Nephron (organoid): ENCODE measurements around the gene TRIM46.
A peak's percentile ranks its signal among the peaks of the same experiment; 100 is the strongest.

Source experiments
- H3K27ac Mint-ChIP-seq, 3 experiments: 2 replicates each; pipeline ENCODE4 v1.8.0; 2020; ENCODE audit warnings: mixed read lengths in 3 of 3, mild to moderate bottlenecking in 2 of 3, moderate library complexity in 1 of 3
- H3K27me3 Mint-ChIP-seq: 2 replicates; pipeline ENCODE4 v1.8.0; 2021; ENCODE audit warnings: low read depth, mild to moderate bottlenecking, moderate library complexity, mixed read lengths
- H3K36me3 Mint-ChIP-seq: 2 replicates; pipeline ENCODE4 v1.8.0; 2020; ENCODE audit warnings: low read depth, mixed read lengths
- H3K4me1 Mint-ChIP-seq: 2 replicates; pipeline ENCODE4 v1.8.0; 2020; ENCODE audit warnings: mixed read lengths
- H3K4me3 Mint-ChIP-seq, 3 experiments: 2 replicates each; pipeline ENCODE4 v1.8.0; 2020; ENCODE audit warnings: mild to moderate bottlenecking in 3 of 3, mixed read lengths in 3 of 3, moderate library complexity in 2 of 3
- H3K9me3 Mint-ChIP-seq: 2 replicates; pipeline ENCODE4 v1.8.0; 2020; ENCODE audit warnings: mixed read lengths
- TF ChIP-seq, protein P1 (sequence below), 3 experiments: fragments of 200-600 bp; sonication (generic); IDR thresholded peaks; one replicate each; pipeline ENCODE4 v1.5.0; 2021; ENCODE audit warnings: antibody characterized with exemption in 3 of 3; ENCODE audit not compliant: unreplicated experiment in 3 of 3

The TRIM46 gene

DNA sequence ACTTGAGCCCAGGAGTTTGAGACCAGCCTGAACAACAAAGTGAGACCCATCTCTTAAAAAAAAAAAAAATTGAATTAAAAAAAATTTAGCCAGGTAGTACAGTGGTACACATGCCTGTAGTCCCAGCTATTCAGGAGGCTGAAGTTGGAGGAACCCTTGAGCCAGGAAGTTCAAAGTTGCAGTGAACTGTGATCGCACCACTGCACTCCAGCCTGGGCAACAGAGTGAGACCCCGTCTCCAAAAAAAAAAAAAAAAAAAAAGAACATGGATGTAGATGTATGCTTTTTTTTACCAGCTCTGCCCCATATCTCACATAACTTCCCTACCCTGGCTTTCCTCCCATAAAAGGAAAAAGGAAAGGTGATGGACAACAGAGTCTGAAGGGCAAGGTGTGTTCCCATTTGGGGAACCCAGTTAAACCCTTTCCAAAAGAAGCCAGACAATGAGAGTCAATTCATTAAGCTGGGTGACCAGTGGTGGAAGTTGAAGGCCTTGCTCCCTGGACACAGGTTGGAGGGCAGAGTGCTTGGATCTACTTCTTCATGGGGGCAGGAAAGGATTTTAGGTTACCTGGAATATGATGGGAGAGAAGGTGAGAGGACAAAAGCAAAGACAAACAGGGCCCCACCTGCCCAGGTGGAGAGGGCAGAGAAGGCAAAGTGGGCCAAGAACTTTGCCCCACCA is 3.4 kb upstream of the TRIM46 start:
- H3K27me3 Mint-ChIP-seq = peaks cover 12% of the 10 kb centered on the region
- peak overlapping the region; percentile 64 to 81 (median 66) for H3K4me3 Mint-ChIP-seq
- TF ChIP-seq, protein P1, sequence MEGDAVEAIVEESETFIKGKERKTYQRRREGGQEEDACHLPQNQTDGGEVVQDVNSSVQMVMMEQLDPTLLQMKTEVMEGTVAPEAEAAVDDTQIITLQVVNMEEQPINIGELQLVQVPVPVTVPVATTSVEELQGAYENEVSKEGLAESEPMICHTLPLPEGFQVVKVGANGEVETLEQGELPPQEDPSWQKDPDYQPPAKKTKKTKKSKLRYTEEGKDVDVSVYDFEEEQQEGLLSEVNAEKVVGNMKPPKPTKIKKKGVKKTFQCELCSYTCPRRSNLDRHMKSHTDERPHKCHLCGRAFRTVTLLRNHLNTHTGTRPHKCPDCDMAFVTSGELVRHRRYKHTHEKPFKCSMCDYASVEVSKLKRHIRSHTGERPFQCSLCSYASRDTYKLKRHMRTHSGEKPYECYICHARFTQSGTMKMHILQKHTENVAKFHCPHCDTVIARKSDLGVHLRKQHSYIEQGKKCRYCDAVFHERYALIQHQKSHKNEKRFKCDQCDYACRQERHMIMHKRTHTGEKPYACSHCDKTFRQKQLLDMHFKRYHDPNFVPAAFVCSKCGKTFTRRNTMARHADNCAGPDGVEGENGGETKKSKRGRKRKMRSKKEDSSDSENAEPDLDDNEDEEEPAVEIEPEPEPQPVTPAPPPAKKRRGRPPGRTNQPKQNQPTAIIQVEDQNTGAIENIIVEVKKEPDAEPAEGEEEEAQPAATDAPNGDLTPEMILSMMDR (IDR thresholded peaks at IDR 0.05; ENCODE audit: unreplicated experiment in 3 of 3) = no peak
- H3K4me1 Mint-ChIP-seq = peaks cover 36% of the 10 kb centered on the region
- H3K36me3 Mint-ChIP-seq = peaks cover 15% of the 10 kb centered on the region
- no peak overlapping the region for H3K27ac Mint-ChIP-seq
- peaks cover 3% of the 10 kb centered on the region for H3K9me3 Mint-ChIP-seq

DNA sequence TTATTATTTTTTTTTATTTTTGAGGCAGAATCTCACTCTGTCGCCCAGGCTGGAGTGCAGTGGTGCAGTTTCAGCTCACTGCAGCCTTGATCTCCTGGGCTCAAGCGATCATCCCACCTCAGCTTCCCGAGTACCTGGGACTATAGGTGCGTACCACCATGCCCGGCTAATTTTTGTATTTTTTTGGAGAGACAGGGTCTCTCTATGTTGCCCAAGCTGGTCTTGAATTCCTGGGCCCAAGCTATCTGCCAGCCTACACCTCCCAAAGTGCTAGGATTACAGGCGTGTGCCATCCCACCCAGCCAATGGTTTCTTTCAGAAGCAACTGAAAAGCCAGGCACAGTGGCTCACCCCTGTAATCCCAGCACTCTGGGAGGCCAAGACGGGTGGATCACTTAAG is 2.8 kb upstream of the TRIM46 start:
- H3K36me3 Mint-ChIP-seq = peaks cover 15% of the 10 kb centered on the region

DNA sequence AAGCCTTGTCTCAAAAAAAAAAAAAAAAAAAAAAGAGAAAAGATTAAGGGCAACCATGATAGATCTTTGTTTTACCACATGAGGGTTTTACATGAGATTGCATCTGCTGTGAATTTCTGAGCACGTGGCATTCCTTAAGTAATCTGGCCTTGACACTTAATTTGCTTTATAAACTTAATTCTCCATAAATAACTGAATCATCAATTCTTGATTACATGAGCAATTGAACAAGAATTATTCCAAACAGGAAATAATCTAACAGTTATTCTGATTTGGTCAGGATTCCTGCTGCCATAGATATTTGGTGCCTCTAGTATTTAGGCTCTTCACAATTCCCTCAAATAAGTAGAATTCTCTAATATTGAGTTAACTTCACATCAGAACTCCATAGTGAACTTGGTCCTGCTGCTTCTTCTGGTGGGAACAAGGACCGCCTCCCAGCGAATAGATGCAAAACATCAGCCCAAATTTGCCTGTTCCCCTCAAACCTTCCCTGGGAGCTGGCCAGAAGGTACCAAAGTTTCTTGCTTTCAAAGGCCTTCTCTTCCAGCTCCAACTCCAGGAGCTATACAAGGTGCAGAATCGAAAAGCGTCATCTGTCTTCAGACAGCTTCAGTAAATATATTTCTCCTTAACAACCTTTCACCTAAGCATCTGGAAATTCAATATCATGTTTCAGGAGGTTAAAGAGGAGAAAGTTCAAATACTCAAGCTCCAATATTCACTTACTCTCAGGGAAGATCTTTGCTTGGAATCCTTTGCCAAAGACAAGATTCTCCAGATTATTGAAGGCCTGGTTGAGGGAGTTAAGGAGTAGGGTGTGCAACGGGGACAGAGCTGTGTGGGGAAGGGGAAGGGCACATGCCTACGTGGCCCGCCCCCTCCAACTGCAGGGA is 1.6 kb upstream of the TRIM46 start:
- H3K27me3 Mint-ChIP-seq = peaks cover 13% of the 10 kb centered on the region
- H3K36me3 Mint-ChIP-seq = peaks cover 18% of the 10 kb centered on the region
- peak overlapping the region; percentile 91 to 98 (median 97) for H3K4me3 Mint-ChIP-seq
- no peaks in the 10 kb centered on the region for H3K9me3 Mint-ChIP-seq
- peak overlapping the region; percentile 80 to 97 (median 93) for H3K27ac Mint-ChIP-seq
- H3K4me1 Mint-ChIP-seq = peaks cover 34% of the 10 kb centered on the region
- TF ChIP-seq, protein P1 (IDR thresholded peaks at IDR 0.05; ENCODE audit: unreplicated experiment in 3 of 3) = no peak

More for the DNA sequence above, 2.8 kb upstream of the TRIM46 start:
- peaks cover 35% of the 10 kb centered on the region for H3K4me1 Mint-ChIP-seq
- peak overlapping the region; percentile 69 to 97 (median 91) for H3K4me3 Mint-ChIP-seq
- H3K9me3 Mint-ChIP-seq = peaks cover under 1% of the 10 kb centered on the region
- TF ChIP-seq, protein P1 (IDR thresholded peaks at IDR 0.05; ENCODE audit: unreplicated experiment in 3 of 3) = no peak
- peaks cover 13% of the 10 kb centered on the region for H3K27me3 Mint-ChIP-seq
- H3K27ac Mint-ChIP-seq = no peak overlapping the region

DNA sequence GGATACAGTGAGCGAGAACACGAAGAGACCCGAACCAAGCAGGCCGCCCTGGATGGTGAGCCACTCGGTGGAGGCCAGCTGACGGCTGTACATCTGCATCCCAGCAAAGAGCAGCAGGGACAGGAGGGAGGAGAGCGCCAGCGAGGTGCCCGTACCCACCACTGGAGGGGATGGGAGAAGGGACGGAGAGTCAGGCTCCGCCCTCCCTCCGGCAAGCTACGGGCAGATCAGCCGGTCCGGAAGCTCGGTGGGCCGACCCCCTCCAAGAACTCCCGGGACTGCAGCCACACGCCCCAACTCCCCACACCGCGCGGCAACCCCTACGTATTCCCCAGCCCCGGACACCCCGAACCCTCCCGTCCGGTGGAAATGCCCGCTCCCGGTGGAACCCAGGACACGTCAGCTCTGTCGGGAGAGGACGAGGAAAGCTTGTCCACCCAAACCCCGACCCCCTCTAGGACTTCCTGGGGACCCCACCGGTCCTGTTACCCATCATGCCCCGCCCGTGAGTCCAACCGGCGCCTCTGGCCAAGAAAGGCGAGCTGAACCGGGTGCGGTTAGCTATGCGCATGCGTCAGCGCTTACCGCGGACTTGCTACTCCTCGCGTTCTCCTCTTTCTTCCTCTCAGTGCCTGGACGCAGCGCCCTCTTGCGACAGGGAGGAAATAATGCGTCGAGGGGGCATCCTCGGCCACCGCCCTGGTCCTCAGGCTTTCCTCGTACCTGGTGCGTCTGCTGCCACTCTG is 744 bp upstream of the TRIM46 start, which contains the start of gene KRTCAP2:
Gene KRTCAP2 (minus strand): TSS at position 573 of the 746 bp plus-strand sequence. CDS start 80 bp downstream, at position 493.
- Mint-ChIP-seq H3K27ac (peak within 1 kb of the TSS; percentile 93 to 98 (median 97)), H3K4me1 (peaks cover 27% of the 10 kb centered on the region), H3K4me3 (peak within 1 kb of the TSS; percentile 91 to 98 (median 97)), H3K27me3 (peaks cover 13% of the 10 kb centered on the region), H3K9me3 (no peaks in the 10 kb centered on the region), H3K36me3 (peaks cover 18% of the 10 kb centered on the region)
- TF ChIP-seq, protein P1 (IDR thresholded peaks at IDR 0.05; ENCODE audit: unreplicated experiment in 3 of 3) = peak; percentile 93 to 97 (median 95)

DNA sequence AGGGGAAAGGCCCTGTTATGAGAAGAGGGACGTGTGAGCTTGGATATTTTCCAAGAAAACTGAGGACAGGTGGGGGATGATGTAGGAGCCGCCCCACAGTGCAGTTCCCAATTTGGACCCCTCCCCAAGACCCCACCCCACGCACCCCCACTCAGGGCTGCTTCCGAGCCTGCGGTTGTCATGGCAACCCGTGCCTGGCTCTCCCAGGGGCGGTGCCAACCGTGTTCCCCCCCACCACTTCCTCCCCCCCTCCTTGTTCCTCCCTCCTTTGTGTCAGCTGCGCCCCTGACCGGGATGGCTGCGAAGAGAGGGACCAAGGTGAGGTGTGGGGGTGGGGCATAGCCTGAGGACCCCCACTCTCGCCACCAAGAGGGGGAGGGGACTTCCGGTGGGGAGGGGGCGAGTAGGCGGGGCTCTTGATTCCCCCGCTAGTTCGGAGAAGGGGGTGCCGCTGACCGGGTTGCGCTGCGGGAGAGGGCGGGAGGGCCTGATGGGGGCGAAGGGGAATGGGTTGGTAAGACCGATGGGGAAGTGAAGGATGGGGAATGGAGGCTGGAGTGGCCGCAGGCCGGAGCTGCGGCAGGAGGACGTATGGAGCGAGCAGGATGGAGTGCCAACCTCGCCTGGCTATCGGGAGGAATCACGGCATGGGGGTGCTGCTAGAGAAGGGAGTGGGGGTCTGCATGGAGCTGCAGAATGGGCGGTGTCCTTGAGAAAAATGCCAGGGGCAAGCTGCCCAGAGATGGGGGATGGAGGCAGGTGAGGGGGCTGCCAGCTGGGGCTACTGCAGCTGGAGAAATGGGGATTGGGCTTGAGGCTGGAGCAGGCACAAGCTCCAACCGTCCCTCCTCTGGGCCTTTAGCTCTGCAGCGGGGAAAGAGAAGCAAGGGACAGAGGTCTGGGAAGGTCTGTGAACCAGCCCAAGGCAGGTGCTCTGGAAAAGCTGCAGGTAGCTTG is 953 bp downstream of the TRIM46 start:
- H3K4me3 Mint-ChIP-seq = peak overlapping the region; percentile 91 to 98 (median 97)
- TF ChIP-seq, protein P1 (IDR thresholded peaks at IDR 0.05; ENCODE audit: unreplicated experiment in 3 of 3) = no peak
- peaks cover 25% of the 10 kb centered on the region for H3K4me1 Mint-ChIP-seq
- peaks cover 11% of the 10 kb centered on the region for H3K36me3 Mint-ChIP-seq
- H3K27me3 Mint-ChIP-seq = peaks cover 13% of the 10 kb centered on the region
- no peaks in the 10 kb centered on the region for H3K9me3 Mint-ChIP-seq
- peak overlapping the region; percentile 41 to 97 (median 93) for H3K27ac Mint-ChIP-seq
